ENCODE measurements around the gene SEMA4C.

DNA sequence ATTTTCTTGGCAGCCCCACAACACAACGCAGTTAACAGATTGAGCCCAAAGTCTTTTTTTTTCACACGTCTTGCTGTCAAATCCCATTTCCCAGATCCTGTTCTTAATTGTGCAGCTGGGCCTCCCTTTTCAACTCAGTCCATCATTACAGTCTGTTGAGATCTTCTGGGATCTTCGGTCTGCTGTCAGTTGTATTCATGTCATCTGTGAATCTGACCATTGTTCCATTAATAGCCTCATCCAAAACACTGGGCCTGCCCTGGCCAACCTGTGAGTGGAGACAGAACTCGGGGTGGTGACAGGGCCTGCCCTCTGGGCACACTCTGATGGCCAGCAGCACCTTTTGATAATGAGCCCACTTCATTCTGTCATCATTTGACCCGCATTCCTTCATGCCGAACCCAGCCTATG is 39.7 kb upstream of the SEMA4C start:
- TF ChIP-seq POLR2A (IDR thresholded peaks at IDR 0.05; ENCODE audit: low read depth, low read length) (no peak), POLR2AphosphoS5 (IDR thresholded peaks at IDR 0.05; ENCODE audit: low read depth, low read length) (no peak)
